Stimulated activated naive B cell treated with anti-CD40 and anti-IgM and Interleukin-4, amounts not matched to agents 10 μg/mL and 1 μg/mL and 100 μg/mL, for 72 hours (primary cell): ENCODE results near the gene SLC35F3.
"Not testable (repeated sequence)": the region's sequence is repeated elsewhere in the genome, so short reads cannot be mapped to it uniquely, and the experiment has no call there.

Experiments used
- ATAC-seq, 2 donors: fragments of 150-1000 bp; cut with Tn5 transposase; replicated peaks; 2 replicates each; pipeline ENCODE4 v1.10.0; 2021; ENCODE audit warnings: moderate library complexity in 1 of 2
- DNase-seq: peaks from one replicate; pipeline ENCODE4 v3.0.0; 2021
- H3K27ac Mint-ChIP-seq: one replicate; pipeline ENCODE4 v1.8.0; 2022; ENCODE audit warnings: mild to moderate bottlenecking, mixed read lengths
- H3K27me3 Mint-ChIP-seq, 2 donors: one replicate each; pipeline ENCODE4 v1.8.0; 2022; ENCODE audit warnings: mixed read lengths in 2 of 2
- H3K36me3 Mint-ChIP-seq, 2 donors: one replicate each; pipeline ENCODE4 v1.8.0; 2022; ENCODE audit warnings: mixed read lengths in 2 of 2, mild to moderate bottlenecking in 1 of 2
- H3K4me1 Mint-ChIP-seq, 2 donors: one replicate each; pipeline ENCODE4 v1.8.0; 2022; ENCODE audit warnings: mixed read lengths in 2 of 2, mild to moderate bottlenecking in 1 of 2
- H3K4me3 Mint-ChIP-seq, 2 donors: one replicate each; pipeline ENCODE4 v1.8.0; 2022; ENCODE audit warnings: mild to moderate bottlenecking in 2 of 2, mixed read lengths in 2 of 2, moderate library complexity in 1 of 2
- H3K9me3 Mint-ChIP-seq, 2 donors: one replicate each; pipeline ENCODE4 v1.8.0; 2022; ENCODE audit warnings: mixed read lengths in 2 of 2, mild to moderate bottlenecking in 1 of 2

The SLC35F3 gene

DNA sequence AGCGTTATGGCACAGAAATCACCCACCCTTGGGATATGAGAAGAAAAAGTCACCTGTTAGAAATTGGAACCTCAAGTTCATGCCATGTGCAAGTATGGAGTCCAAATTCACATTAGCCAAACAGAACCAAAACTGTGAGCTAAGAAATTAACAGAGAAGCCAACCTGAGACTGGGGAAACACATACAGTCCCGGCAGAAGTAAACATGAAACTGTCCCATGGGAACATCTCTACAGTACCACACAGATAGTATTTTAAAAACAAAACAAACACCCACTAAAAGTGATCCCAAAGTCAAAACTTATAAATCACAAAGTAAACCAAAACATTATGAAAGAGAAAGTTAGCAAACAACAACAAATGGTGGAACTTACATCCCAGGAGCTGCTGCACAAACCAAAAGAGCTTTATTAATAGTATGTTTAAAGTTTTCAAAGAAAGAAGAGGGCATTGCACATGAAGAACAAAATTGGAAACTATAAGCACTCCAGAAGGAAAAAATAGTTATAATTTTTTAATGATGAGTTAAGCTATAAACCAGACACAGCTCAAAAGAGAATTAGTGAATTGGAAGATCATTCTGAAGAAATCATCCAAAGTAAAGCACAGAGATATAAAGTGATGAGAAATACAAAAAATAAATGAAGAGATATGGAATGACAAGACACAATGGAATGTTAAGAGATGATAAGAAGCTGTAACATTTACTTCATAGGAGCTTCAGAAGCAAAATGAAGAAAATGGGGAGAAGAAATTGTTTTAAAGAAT is 385.2 kb downstream of the SLC35F3 start:
- Mint-ChIP-seq H3K36me3 (peaks cover 0 to 7% of the 10 kb centered on the region in 2 donors), H3K27ac (no peak overlapping the region), H3K4me1 (no peaks in the 10 kb centered on the region), H3K9me3 (peaks cover 11 to 18% of the 10 kb centered on the region in 2 donors), H3K4me3 (no peak overlapping the region), H3K27me3 (peaks cover 19 to 21% of the 10 kb centered on the region in 2 donors)
- DNase-seq = no peak
- no peak for ATAC-seq

DNA sequence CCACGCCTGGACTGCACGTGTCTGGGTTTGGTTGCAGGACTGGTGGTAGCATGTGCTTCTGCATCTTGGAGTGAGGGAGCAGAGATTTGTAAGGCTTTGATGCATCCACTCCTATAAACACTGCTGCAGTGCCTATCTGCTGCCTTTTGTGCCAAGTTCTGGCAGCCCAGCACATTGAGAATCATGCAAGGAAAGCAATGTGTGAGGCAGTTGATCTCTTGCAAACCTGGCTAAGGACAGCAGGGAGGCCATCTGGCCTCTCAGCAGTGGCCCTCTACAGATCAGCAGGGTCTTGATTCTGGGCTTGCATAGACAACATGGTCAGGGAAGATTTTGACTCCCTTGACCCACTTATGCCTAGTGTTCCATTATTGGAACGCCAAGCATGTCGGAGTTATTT is 387.5 kb downstream of the SLC35F3 start:
- peaks cover 11 to 18% of the 10 kb centered on the region in 2 donors for H3K9me3 Mint-ChIP-seq
- H3K4me3 Mint-ChIP-seq = no peak overlapping the region
- ATAC-seq = no peak
- H3K27me3 Mint-ChIP-seq = peaks cover 34 to 39% of the 10 kb centered on the region in 2 donors
- H3K4me1 Mint-ChIP-seq = no peaks in the 10 kb centered on the region
- H3K36me3 Mint-ChIP-seq = peaks cover 0 to 7% of the 10 kb centered on the region in 2 donors
- no peak overlapping the region for H3K27ac Mint-ChIP-seq
- no peak for DNase-seq

DNA sequence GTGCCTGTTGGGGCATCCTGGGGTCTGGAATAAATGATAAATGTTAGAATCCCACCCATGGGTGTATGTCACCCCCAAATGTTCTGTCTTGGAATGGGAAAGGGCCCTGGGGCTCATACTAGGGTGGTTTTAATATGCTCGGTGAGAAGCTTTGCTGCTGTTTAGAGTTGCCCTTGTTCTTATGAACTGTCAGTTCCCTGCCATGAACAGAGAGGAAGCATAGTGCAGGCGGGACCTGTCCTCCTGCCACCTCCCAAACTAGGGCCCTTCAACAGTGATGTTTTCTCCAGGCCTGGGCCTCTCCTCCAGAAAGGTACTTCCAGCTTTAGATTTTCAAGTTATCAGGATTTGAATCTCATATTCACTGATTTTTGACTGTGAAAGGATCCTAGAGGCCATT is 388.1 kb downstream of the SLC35F3 start:
- Mint-ChIP-seq H3K27me3 (peaks cover 34 to 39% of the 10 kb centered on the region in 2 donors), H3K36me3 (peaks cover 0 to 7% of the 10 kb centered on the region in 2 donors), H3K27ac (no peak overlapping the region), H3K4me1 (no peaks in the 10 kb centered on the region), H3K9me3 (peaks cover 11 to 18% of the 10 kb centered on the region in 2 donors), H3K4me3 (no peak overlapping the region)
- ATAC-seq (no peak), DNase-seq (no peak)

GRCh38 chr1:234294109-234294817 is 389.8 kb downstream of the SLC35F3 start:
- ATAC-seq = no peak
- Mint-ChIP-seq H3K4me3 (no peak overlapping the region), H3K27me3 (peaks cover 39 to 45% of the 10 kb centered on the region in 2 donors), H3K4me1 (no peaks in the 10 kb centered on the region), H3K9me3 (peaks cover 9 to 18% of the 10 kb centered on the region in 2 donors), H3K36me3 (peaks cover 1 to 7% of the 10 kb centered on the region in 2 donors), H3K27ac (no peak overlapping the region)
- DNase-seq = no peak

GRCh38 chr1:234295068-234295467 is 390.6 kb downstream of the SLC35F3 start:
- peaks cover 3 to 10% of the 10 kb centered on the region in 2 donors for H3K9me3 Mint-ChIP-seq
- peaks cover under 1 to 2% of the 10 kb centered on the region in 2 donors for H3K36me3 Mint-ChIP-seq
- no peak overlapping the region for H3K27ac Mint-ChIP-seq
- DNase-seq = no peak
- H3K4me3 Mint-ChIP-seq = no peak overlapping the region
- peaks cover 38 to 39% of the 10 kb centered on the region in 2 donors for H3K27me3 Mint-ChIP-seq
- no peaks in the 10 kb centered on the region for H3K4me1 Mint-ChIP-seq
- no peak for ATAC-seq

- peaks cover 36 to 39% of the 10 kb centered on the region in 2 donors for H3K27me3 Mint-ChIP-seq
These were observed 391.1 kb downstream of the SLC35F3 start for GRCh38 chr1:234295626-234296025.

GRCh38 chr1:234296496-234296895 is 392.0 kb downstream of the SLC35F3 start:
- no peaks in the 10 kb centered on the region for H3K9me3 Mint-ChIP-seq
- H3K27ac Mint-ChIP-seq = no peak overlapping the region
- ATAC-seq = no peak
- peaks cover 35 to 36% of the 10 kb centered on the region in 2 donors for H3K27me3 Mint-ChIP-seq
- DNase-seq = no peak
- peaks cover 0 to 2% of the 10 kb centered on the region in 2 donors for H3K36me3 Mint-ChIP-seq
- H3K4me3 Mint-ChIP-seq = no peak overlapping the region
- no peaks in the 10 kb centered on the region for H3K4me1 Mint-ChIP-seq

More at GRCh38 chr1:234295626-234296025, 391.1 kb downstream of the SLC35F3 start:
- DNase-seq = no peak
- no peak overlapping the region for H3K4me3 Mint-ChIP-seq
- no peaks in the 10 kb centered on the region for H3K4me1 Mint-ChIP-seq
- H3K36me3 Mint-ChIP-seq = peaks cover 0 to 2% of the 10 kb centered on the region in 2 donors
- H3K9me3 Mint-ChIP-seq = peaks cover 3 to 6% of the 10 kb centered on the region in 2 donors
- ATAC-seq = no peak
- no peak overlapping the region for H3K27ac Mint-ChIP-seq

DNA sequence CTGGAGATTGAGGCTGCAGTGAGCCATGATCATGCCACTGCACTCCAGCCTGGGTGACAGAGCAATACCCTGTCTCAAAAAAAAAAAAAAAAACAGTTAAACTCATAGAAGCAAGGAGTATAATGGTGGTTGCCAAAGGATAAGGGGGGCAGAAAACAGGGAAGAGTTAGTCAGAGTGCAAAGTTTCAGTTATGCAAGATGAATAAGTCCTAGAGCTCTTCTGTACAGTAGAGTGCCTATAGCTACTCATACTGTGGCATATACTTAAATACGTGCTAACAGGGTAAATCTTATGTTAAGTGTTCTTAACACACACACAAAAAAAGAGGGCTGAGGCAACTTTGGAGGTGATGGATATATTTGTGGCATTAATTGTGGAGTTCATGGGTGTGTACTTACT is 393.2 kb downstream of the SLC35F3 start:
- Mint-ChIP-seq H3K9me3 (no peaks in the 10 kb centered on the region), H3K27ac (no peak overlapping the region), H3K27me3 (peaks cover 35 to 36% of the 10 kb centered on the region in 2 donors), H3K4me3 (no peak overlapping the region), H3K4me1 (no peaks in the 10 kb centered on the region), H3K36me3 (peaks cover 0 to 2% of the 10 kb centered on the region in 2 donors)
- ATAC-seq = no peak
- no peak for DNase-seq

DNA sequence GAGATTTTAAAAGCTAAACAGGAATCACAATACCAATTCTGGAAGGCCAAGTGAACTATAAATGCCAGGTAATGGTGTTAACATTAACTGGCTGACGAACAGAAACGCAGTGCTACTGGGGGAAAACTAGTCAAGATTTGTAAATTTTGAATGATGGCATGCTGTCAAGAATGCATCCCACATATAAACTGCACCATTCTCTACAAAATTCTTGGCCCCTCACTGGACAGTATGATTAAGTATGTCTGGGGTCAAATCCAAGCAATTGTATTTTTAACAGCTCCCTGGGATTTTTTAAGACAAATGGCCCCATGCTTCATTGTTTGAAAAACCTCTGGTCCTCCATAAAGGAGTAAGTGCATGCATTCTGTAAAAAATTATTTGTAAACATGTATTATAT is 395.6 kb downstream of the SLC35F3 start:
- DNase-seq (no peak), ATAC-seq (no peak)
- Mint-ChIP-seq H3K4me1 (no peaks in the 10 kb centered on the region), H3K27ac (no peak overlapping the region), H3K36me3 (peaks cover 0 to 2% of the 10 kb centered on the region in 2 donors), H3K27me3 (peaks cover 21 to 27% of the 10 kb centered on the region in 2 donors), H3K4me3 (no peak overlapping the region), H3K9me3 (peaks cover 3 to 4% of the 10 kb centered on the region in 2 donors)

GRCh38 chr1:234301663-234302062 is 397.2 kb downstream of the SLC35F3 start:
- not testable (repeated sequence) for ATAC-seq, H3K27ac Mint-ChIP-seq, DNase-seq, H3K4me1 Mint-ChIP-seq, H3K36me3 Mint-ChIP-seq, H3K4me3 Mint-ChIP-seq, H3K9me3 Mint-ChIP-seq
- H3K27me3 Mint-ChIP-seq = peaks cover 6 to 12% of the 10 kb centered on the region in 2 donors

DNA sequence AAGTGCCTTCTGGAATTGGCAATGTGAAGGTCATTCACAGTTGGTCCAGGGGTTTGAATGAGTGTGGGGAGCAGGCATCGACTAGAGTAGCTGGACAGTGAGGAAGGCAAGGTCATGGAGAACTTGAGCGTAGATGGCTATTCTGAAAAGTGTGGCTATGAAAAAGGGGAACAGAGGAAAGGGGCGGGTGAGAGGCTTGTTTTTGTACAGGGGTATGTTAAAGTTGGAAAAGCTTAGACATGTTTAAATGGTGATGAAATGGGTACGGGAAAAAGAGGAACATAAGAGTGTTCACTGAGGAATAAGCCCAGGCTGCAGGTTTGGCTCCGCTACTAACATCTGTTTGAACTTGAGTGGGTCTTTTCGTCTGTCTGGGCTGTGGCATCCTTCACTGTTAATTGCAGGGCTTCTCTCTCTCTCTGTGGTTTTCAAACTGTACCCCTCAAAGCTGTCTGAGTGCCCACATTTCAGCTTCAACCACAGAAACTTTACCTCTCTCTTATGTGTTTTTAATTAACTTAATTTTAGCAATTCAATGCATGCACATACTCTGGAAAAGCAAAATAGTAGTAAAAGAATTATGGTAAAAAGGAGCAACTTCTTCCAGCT is 398.0 kb downstream of the SLC35F3 start:
- DNase-seq = no peak
- peaks cover 3 to 4% of the 10 kb centered on the region in 2 donors for H3K9me3 Mint-ChIP-seq

GRCh38 chr1:234303231-234303630 is 398.8 kb downstream of the SLC35F3 start:
- ATAC-seq (no peak), DNase-seq (no peak)
- peaks cover 4 to 8% of the 10 kb centered on the region in 2 donors for H3K27me3 Mint-ChIP-seq
- no peak overlapping the region for H3K4me3 Mint-ChIP-seq
- peaks cover 5 to 9% of the 10 kb centered on the region in 2 donors for H3K4me1 Mint-ChIP-seq
- peaks cover 3 to 4% of the 10 kb centered on the region in 2 donors for H3K9me3 Mint-ChIP-seq
- peaks cover 0 to 2% of the 10 kb centered on the region in 2 donors for H3K36me3 Mint-ChIP-seq
- no peak overlapping the region for H3K27ac Mint-ChIP-seq

More for the DNA sequence above, 398.0 kb downstream of the SLC35F3 start:
- Mint-ChIP-seq H3K27me3 (peaks cover 7 to 9% of the 10 kb centered on the region in 2 donors), H3K4me1 (peaks cover 3 to 4% of the 10 kb centered on the region in 2 donors), H3K36me3 (peaks cover 0 to 2% of the 10 kb centered on the region in 2 donors), H3K4me3 (no peak overlapping the region), H3K27ac (no peak overlapping the region)
- ATAC-seq = peak; percentile 21 to 58

GRCh38 chr1:234307726-234308125 is 403.2 kb downstream of the SLC35F3 start:
- Mint-ChIP-seq H3K9me3 (peaks cover 3 to 4% of the 10 kb centered on the region in 2 donors), H3K27ac (no peak overlapping the region), H3K4me1 (peaks cover 10 to 16% of the 10 kb centered on the region in 2 donors), H3K4me3 (no peak overlapping the region), H3K36me3 (no peaks in the 10 kb centered on the region), H3K27me3 (peaks cover 17 to 23% of the 10 kb centered on the region in 2 donors)
- no peak for ATAC-seq
- DNase-seq = no peak

DNA sequence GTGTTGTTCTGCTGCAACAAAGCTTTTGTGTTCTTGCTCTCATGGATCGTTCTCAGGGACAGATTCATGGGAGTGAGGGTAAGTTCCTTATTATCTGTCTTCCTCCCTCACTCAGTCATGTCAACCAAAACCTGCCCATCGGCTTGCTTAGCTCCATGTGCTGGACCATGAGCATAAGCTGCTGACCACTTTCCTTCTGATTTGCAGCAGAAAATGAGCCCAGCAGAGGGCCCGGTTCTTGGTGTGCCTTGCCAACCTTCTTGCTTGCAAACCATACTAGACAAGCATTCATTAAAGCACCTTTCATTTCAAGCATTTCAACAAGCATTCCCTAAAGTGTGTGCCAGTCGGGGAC is 404.7 kb downstream of the SLC35F3 start:
- peaks cover 23 to 27% of the 10 kb centered on the region in 2 donors for H3K27me3 Mint-ChIP-seq
- no peak overlapping the region for H3K27ac Mint-ChIP-seq
- no peaks in the 10 kb centered on the region for H3K36me3 Mint-ChIP-seq
- DNase-seq = no peak
- H3K9me3 Mint-ChIP-seq = peaks cover 1 to 4% of the 10 kb centered on the region in 2 donors
- peaks cover 10 to 16% of the 10 kb centered on the region in 2 donors for H3K4me1 Mint-ChIP-seq
- ATAC-seq = no peak
- H3K4me3 Mint-ChIP-seq = no peak overlapping the region
